Stimulated activated CD4-positive, alpha-beta T cell treated with anti-CD3 and anti-CD28 coated beads, Interleukin-2, amount 100 ng/mL, for 48 hours (primary cell): Measurements from ENCODE around the gene MLKL.

Experiments used
- DNase-seq, 2 donors: peaks; one replicate each; pipeline ENCODE4 v3.0.0-alpha.2; 2020

MLKL gene

DNA sequence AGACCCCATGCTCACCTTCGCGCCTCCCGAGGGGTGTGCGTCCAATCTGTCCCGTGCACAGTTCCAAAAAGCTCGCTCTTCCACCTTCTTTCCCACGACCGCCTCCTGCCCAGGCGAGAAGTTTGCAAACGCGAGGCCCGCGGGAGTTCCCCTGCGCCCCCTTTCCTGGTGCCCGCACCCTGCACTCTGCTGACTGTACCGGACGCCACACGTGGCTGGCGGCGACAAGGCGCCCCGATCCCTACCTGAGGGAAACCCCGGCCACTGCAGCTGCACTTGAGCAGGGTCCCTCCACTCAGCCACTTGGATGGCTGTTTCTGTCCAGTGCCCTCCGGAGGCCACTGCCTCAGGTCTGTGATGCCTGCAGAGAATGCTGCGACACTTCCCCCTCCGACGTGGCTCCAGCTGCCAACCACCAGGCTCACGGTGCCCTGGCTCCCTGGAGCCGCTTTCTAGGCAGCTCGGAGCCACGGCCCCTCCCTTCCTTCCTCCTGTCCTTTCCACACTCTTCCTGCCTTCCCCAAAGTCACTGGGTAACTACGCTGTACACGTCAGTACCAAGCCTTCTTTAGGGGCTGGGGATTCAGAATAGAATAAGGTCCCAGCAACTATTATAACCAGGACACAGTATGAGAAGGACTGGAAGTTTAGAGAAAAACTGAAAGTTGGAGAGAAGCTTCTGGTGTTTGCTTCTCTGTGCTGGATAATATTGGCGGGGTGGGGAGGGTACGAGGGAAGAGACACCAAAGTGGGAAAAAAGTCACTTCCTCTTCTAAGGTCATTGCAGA lies at the start of gene MLKL:
Gene MLKL, minus strand, starts transcription at position 425 of the 788 bp plus-strand sequence. CDS start 5,105 bp downstream, outside the sequence.
- DNase-seq = peak; percentile 41 to 47

- no peak for DNase-seq
These were observed 48.8 kb upstream of the MLKL start for GRCh38 chr16:74749291-74750055.

GRCh38 chr16:74748616-74749026 lies 48.0 kb upstream of the MLKL start:
- no peak for DNase-seq

- DNase-seq = no peak
These were observed 47.3 kb upstream of the MLKL start for GRCh38 chr16:74747716-74748615.

GRCh38 chr16:74745926-74746325 lies 45.3 kb upstream of the MLKL start:
- DNase-seq = no peak

DNA sequence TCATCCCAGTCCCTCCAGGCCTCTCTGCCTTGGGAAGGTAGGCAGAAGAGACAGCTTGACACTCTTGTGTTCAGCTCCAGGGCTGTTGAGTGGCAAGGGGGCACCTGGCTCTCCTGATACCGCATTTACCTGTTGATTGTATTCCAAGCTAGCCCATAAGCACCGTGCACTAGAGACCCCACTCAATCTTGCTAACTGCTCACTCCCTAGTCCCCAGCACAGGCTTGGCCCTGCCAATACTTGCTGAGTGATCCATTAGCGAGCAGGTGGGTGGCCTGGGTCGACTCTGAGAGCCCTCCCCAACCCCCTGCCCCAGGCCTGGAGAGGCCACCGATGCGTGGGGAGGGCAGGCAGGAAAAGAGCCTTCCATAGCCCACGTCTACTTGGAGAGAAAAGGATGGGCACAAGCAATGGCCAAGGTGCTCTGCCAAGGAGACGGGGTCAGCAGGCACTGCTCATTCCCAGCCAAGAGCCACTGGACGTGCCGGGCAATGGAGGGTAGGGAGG lies 44.5 kb upstream of the MLKL start:
- no peak for DNase-seq

DNA sequence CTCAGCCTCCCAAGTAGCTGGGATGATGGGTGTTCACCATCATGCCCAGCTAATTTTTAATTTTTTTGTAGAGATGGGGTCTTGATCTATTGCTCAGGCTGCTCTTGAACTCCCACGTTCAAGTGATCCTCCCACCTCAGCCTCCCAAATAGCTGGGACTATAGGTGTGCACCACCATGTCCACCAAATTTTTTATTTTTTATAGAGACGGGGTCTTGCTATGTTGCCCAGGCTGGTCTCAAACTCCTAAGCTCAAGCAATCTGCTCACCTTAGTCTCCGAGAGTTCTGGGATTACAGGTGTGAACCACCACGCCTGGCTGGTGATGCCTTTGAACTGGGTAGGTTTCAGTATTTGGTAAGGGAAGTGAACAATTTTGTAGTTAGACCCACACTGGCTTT lies 43.9 kb upstream of the MLKL start:
- DNase-seq = no peak

DNA sequence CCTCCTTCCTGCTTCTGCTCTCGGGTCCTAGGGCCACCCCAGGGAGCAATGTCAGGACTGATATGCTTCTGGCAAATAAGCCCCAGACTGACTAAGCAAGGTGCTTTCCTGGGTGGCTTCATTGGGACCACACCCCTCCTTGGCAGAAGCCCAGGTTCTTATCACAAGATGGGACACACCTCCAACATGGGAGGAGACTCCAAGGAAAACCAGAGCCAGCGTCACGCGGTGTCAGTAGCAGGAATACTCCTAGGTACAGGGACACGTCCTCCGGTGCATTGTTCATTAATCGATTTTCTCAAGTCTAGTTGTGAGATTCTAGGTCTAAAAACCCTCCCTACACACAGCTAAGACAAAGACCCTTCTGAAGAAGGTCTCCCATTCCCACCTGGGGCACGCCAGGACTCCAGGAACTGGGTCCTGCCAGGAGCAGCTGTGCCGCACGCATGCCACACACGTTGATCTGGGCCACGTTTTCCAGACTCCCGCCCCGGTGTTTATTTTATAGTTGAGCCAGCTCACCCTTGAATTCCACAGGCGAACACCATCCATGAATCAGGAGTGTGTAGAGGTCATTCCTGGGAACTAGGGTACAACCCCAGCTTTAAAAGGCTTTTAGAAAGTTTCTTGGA lies 43.1 kb upstream of the MLKL start:
- no peak for DNase-seq

DNA sequence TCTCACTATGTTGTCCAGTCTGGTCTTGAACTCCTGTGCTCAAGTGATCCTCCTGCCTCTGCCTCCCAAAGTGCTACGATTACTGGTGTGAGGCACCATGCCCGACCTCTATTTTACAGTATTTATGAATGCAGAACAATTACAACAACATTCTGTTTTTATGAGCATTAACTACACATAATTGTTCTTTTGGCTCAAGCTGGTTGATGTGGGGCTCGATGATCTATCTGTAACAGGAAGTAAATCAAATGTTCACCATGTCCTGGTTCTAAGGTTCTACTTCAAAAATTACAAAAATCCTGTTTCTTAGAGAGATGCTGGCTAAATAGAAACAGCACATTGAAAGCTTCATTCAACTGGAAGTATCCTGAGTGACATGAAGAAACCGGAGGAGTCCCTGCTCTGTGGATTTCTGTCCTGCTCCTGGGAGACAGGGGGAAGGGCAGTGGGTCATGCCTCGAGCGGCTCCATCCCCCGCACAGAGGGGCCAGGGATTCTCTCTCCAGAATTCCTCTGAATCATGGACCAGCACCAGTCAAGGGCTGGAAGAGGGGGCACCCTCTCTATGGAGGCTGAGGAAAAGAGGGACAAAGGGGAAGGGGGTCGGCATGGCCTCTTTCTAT lies 42.5 kb upstream of the MLKL start:
- DNase-seq = no peak

DNA sequence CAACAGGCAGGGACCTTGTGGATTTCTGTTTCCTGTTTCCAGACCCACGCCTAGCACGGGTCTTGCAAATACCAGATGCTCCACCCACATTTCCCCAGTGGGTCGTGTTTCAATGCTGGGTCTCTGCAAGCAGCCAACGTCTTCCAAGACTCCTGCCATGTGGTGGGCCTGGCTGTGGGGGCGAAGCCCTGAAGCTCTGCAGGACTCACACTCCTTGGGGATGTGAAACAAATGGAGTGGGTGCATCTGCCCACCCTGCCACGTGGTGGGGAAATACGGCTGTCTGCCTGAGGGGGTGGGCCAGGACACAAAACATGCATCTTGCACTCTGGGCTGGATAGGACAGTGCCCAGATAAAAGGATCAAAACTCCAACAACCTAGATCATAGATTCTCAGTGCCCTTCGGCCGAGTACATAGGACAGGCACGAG lies 41.4 kb upstream of the MLKL start:
- DNase-seq = no peak

- no peak for DNase-seq
These were observed 40.2 kb upstream of the MLKL start for GRCh38 chr16:74740795-74741304.

DNA sequence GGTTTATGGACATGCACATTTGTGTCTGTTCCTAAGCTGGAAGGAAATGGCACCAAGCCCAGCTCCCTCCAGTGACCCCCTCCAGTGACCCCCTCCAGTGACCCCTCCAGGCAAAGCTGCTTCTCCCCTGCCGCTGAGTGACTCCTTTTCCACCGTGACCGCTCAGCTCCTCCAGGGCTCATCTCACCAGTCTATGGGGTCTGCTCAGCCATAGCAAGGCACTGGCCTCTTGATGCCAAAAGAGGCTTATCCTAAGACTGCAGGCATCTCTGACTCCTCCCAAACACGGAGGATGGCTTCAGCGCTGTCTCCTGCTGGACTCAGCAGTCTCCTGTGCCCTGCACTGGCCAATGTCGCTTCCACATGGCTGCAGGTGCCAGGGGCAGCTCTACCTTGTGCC lies 38.6 kb upstream of the MLKL start:
- DNase-seq = no peak

DNA sequence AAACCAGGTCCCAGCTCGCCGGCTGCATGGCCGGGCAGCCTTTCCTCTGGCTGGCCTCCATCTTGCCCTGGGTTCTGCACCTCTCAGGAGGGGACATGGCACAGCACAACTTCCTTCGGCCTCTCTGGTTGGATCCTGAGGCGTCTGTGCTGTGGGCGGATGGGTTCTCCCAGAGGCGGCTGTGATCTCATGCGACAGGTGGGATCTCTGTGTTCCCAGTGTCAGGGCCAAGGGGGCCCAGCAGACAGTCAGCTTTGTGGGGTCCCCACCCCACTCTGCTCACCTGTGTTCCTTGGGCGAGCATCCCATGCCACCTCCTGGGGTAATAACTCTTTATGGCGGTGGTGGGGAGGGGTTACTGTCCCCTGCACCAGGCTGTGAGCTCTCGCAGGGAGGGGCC lies 38.2 kb upstream of the MLKL start:
- DNase-seq = no peak

GRCh38 chr16:74738113-74738541 lies 37.5 kb upstream of the MLKL start:
- DNase-seq = no peak

DNA sequence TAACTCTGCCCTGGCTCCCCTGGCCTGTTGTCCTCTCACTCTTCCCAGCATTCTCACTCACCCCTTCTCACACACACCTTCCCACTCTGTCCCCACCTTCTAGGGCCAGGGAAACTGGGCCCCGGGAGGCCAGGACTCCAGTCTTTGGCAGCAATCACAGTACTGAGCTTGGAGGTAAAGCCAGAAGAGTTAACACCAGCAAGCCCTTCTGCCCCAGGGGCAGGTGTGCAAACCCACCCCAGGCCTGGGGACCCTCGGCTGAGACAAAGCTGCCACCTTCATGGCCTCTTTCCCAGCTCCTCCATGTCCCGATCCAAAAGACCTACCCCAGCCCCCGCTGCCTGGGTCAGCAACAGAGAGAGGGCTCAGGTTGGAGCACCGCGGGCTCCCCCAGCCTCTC lies 36.9 kb upstream of the MLKL start:
- no peak for DNase-seq

GRCh38 chr16:74736531-74737157 lies 36.0 kb upstream of the MLKL start:
- DNase-seq = no peak

GRCh38 chr16:74735554-74735953 lies 34.9 kb upstream of the MLKL start:
- no peak for DNase-seq

GRCh38 chr16:74735162-74735452 lies 34.4 kb upstream of the MLKL start:
- DNase-seq = no peak

- no peak for DNase-seq
These were observed 33.9 kb upstream of the MLKL start for GRCh38 chr16:74734361-74735161.

GRCh38 chr16:74732707-74733350 lies 32.2 kb upstream of the MLKL start:
- no peak for DNase-seq
